ENCODE measurements around the gene MAN2A1.

MAN2A1 gene

GRCh38 chr5:109701252-109701651, 11.5 kb downstream of the MAN2A1 start:
- peak in 1 of 2 donors; percentile 31 for DNase-seq
- Histone ChIP-seq H2BK120ac (ENCODE audit: insufficient read depth, low read length, poor library complexity) (no peak overlapping the region), H3K4ac (ENCODE audit: low read depth, low read length) (no peak overlapping the region), H3K14ac (ENCODE audit: low read length) (no peak overlapping the region), H3K18ac (ENCODE audit: low read length) (no peak overlapping the region), H2AK5ac (ENCODE audit: low read length) (no peak overlapping the region), H2BK12ac (ENCODE audit: low read length) (no peak overlapping the region), H3K79me2 (ENCODE audit: control insufficient read depth, insufficient read depth, low read length, poor library complexity) (peaks cover 3% of the 10 kb centered on the region), H3K36me3 (ENCODE audit: control insufficient read depth in 1 of 2, insufficient read depth in 2 of 2, low read length in 2 of 2) (peaks cover 2% of the 10 kb centered on the region in 2 experiments), H3K9ac (ENCODE audit: low read length) (no peak overlapping the region), H3K4me2 (ENCODE audit: low read length) (no peak overlapping the region), H4K12ac (ENCODE audit: low read depth, low read length) (no peak overlapping the region), H3K4me1 (ENCODE audit: control insufficient read depth in 1 of 2, insufficient read depth in 2 of 2, low read length in 2 of 2) (peaks cover 9 to 21% of the 10 kb centered on the region in 2 experiments), H2BK5ac (ENCODE audit: low read depth, low read length, poor library complexity) (no peak overlapping the region), H3K9me3 (ENCODE audit: insufficient read depth, low read depth, low read length) (no peaks in the 10 kb centered on the region), H3K4me3 (ENCODE audit: low read depth, low read length) (no peak overlapping the region), H3K27ac (ENCODE audit: low read depth, low read length) (no peak overlapping the region), H3K23ac (ENCODE audit: low read length) (no peak overlapping the region), H3K27me3 (ENCODE audit: insufficient read depth, low read length) (no peaks in the 10 kb centered on the region), H3K79me1 (ENCODE audit: low read length) (peaks cover 7% of the 10 kb centered on the region), H4K91ac (ENCODE audit: low read depth, low read length) (no peak overlapping the region), H4K8ac (ENCODE audit: low read depth, low read length) (no peak overlapping the region), H2AFZ (ENCODE audit: insufficient read depth, low read length, poor library complexity) (no peak overlapping the region)
- no CpG with 5 or more reads among the region's 2 CpGs for WGBS (ENCODE audit: extremely low coverage, insufficient coverage, insufficient read length)

GRCh38 chr5:109701792-109702191, 12.1 kb downstream of the MAN2A1 start:
- Histone ChIP-seq H4K8ac (ENCODE audit: low read depth, low read length) (no peak overlapping the region), H3K36me3 (ENCODE audit: control insufficient read depth in 1 of 2, insufficient read depth in 2 of 2, low read length in 2 of 2) (peaks cover 2% of the 10 kb centered on the region in 2 experiments), H3K9me3 (ENCODE audit: insufficient read depth, low read depth, low read length) (no peaks in the 10 kb centered on the region), H4K91ac (ENCODE audit: low read depth, low read length) (no peak overlapping the region), H3K4ac (ENCODE audit: low read depth, low read length) (peak overlapping the region; percentile 49), H3K4me3 (ENCODE audit: low read depth, low read length) (no peak overlapping the region), H3K23ac (ENCODE audit: low read length) (no peak overlapping the region), H2AFZ (ENCODE audit: insufficient read depth, low read length, poor library complexity) (no peak overlapping the region), H2BK5ac (ENCODE audit: low read depth, low read length, poor library complexity) (no peak overlapping the region), H3K27ac (ENCODE audit: low read depth, low read length) (no peak overlapping the region), H3K4me2 (ENCODE audit: low read length) (no peak overlapping the region), H3K14ac (ENCODE audit: low read length) (no peak overlapping the region), H2BK12ac (ENCODE audit: low read length) (no peak overlapping the region), H3K18ac (ENCODE audit: low read length) (no peak overlapping the region), H3K79me2 (ENCODE audit: control insufficient read depth, insufficient read depth, low read length, poor library complexity) (peaks cover 4% of the 10 kb centered on the region), H3K79me1 (ENCODE audit: low read length) (peaks cover 8% of the 10 kb centered on the region), H3K4me1 (ENCODE audit: control insufficient read depth in 1 of 2, insufficient read depth in 2 of 2, low read length in 2 of 2) (peaks cover 9 to 23% of the 10 kb centered on the region in 2 experiments), H3K9ac (ENCODE audit: low read length) (no peak overlapping the region), H2BK120ac (ENCODE audit: insufficient read depth, low read length, poor library complexity) (no peak overlapping the region), H2AK5ac (ENCODE audit: low read length) (no peak overlapping the region), H3K27me3 (ENCODE audit: insufficient read depth, low read length) (no peaks in the 10 kb centered on the region), H4K12ac (ENCODE audit: low read depth, low read length) (no peak overlapping the region)
- DNase-seq = peak in 1 of 2 donors; percentile 50
- no CpG with 5 or more reads among the region's 2 CpGs for WGBS (ENCODE audit: extremely low coverage, insufficient coverage, insufficient read length)

GRCh38 chr5:109703166-109703565, 13.4 kb downstream of the MAN2A1 start:
- Histone ChIP-seq H4K12ac (ENCODE audit: low read depth, low read length) (no peak overlapping the region), H4K91ac (ENCODE audit: low read depth, low read length) (no peak overlapping the region), H3K36me3 (ENCODE audit: control insufficient read depth in 1 of 2, insufficient read depth in 2 of 2, low read length in 2 of 2) (peaks cover 2% of the 10 kb centered on the region in 2 experiments), H3K4me1 (ENCODE audit: control insufficient read depth in 1 of 2, insufficient read depth in 2 of 2, low read length in 2 of 2) (peaks cover 12 to 26% of the 10 kb centered on the region in 2 experiments), H3K27me3 (ENCODE audit: insufficient read depth, low read length) (no peaks in the 10 kb centered on the region), H3K14ac (ENCODE audit: low read length) (no peak overlapping the region), H3K4ac (ENCODE audit: low read depth, low read length) (no peak overlapping the region), H4K8ac (ENCODE audit: low read depth, low read length) (no peak overlapping the region), H2BK12ac (ENCODE audit: low read length) (no peak overlapping the region), H3K4me3 (ENCODE audit: low read depth, low read length) (no peak overlapping the region), H3K79me1 (ENCODE audit: low read length) (peaks cover 10% of the 10 kb centered on the region), H3K18ac (ENCODE audit: low read length) (no peak overlapping the region), H3K27ac (ENCODE audit: low read depth, low read length) (no peak overlapping the region), H2BK120ac (ENCODE audit: insufficient read depth, low read length, poor library complexity) (no peak overlapping the region), H3K4me2 (ENCODE audit: low read length) (no peak overlapping the region), H3K9ac (ENCODE audit: low read length) (no peak overlapping the region), H2BK5ac (ENCODE audit: low read depth, low read length, poor library complexity) (no peak overlapping the region), H3K23ac (ENCODE audit: low read length) (no peak overlapping the region), H3K79me2 (ENCODE audit: control insufficient read depth, insufficient read depth, low read length, poor library complexity) (peaks cover 7% of the 10 kb centered on the region), H2AK5ac (ENCODE audit: low read length) (no peak overlapping the region), H2AFZ (ENCODE audit: insufficient read depth, low read length, poor library complexity) (no peak overlapping the region), H3K9me3 (ENCODE audit: insufficient read depth, low read depth, low read length) (no peaks in the 10 kb centered on the region)
- no peak for DNase-seq

DNA sequence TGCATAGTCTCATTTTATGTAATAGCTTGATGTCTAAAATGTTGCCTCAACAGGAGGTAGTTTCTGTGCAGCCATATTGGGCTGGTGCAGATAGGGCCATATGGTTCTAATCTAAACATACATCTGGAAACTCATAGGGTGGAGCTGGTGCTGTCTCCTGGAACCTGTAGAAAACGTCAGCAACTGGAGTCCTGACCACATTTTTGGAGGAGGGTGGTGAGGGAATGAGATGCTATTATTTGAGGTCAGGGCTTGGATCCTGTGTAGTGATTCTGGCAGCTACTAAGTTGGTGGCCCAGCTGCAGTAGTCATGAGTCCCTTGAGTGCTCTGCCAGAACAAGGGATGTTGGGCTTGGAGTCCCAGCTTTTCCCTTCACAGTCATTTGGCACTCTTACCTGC, 14.1 kb downstream of the MAN2A1 start:
- Histone ChIP-seq H3K79me2 (ENCODE audit: control insufficient read depth, insufficient read depth, low read length, poor library complexity) (peaks cover 7% of the 10 kb centered on the region), H3K27me3 (ENCODE audit: insufficient read depth, low read length) (no peaks in the 10 kb centered on the region), H2AFZ (ENCODE audit: insufficient read depth, low read length, poor library complexity) (no peak overlapping the region), H2BK120ac (ENCODE audit: insufficient read depth, low read length, poor library complexity) (no peak overlapping the region), H3K9ac (ENCODE audit: low read length) (no peak overlapping the region), H2BK12ac (ENCODE audit: low read length) (peak overlapping the region; percentile 54), H2AK5ac (ENCODE audit: low read length) (no peak overlapping the region), H4K91ac (ENCODE audit: low read depth, low read length) (no peak overlapping the region), H3K4me1 (ENCODE audit: control insufficient read depth in 1 of 2, insufficient read depth in 2 of 2, low read length in 2 of 2) (peaks cover 12 to 26% of the 10 kb centered on the region in 2 experiments), H4K8ac (ENCODE audit: low read depth, low read length) (no peak overlapping the region), H2BK5ac (ENCODE audit: low read depth, low read length, poor library complexity) (no peak overlapping the region), H3K27ac (ENCODE audit: low read depth, low read length) (peak overlapping the region; percentile 27), H3K4me3 (ENCODE audit: low read depth, low read length) (no peak overlapping the region), H3K4me2 (ENCODE audit: low read length) (no peak overlapping the region), H4K12ac (ENCODE audit: low read depth, low read length) (no peak overlapping the region), H3K18ac (ENCODE audit: low read length) (no peak overlapping the region), H3K4ac (ENCODE audit: low read depth, low read length) (peak overlapping the region; percentile 8), H3K36me3 (ENCODE audit: control insufficient read depth in 1 of 2, insufficient read depth in 2 of 2, low read length in 2 of 2) (peaks cover 2% of the 10 kb centered on the region in 2 experiments), H3K79me1 (ENCODE audit: low read length) (peaks cover 10% of the 10 kb centered on the region), H3K14ac (ENCODE audit: low read length) (no peak overlapping the region), H3K9me3 (ENCODE audit: insufficient read depth, low read depth, low read length) (no peaks in the 10 kb centered on the region), H3K23ac (ENCODE audit: low read length) (peak overlapping the region; percentile 88)
- DNase-seq = peak; percentile 41 to 72
- WGBS (ENCODE audit: extremely low coverage, insufficient coverage, insufficient read length) = no CpG with 5 or more reads among the region's 1 CpG

Data from trophoblast cell (in vitro differentiated cells and primary cell).